ENCODE measurements around the gene C9orf152.

GRCh38 chr9:110241260-110241857 lies 33.4 kb upstream of the C9orf152 start:
- TF ChIP-seq CTCF (IDR thresholded peaks at IDR 0.05) (no peak), POLR2A (IDR thresholded peaks at IDR 0.05) (no peak)

All from esophagus squamous epithelium (tissue), 4 donors.